ENCODE measurements around the gene AEBP2.

- TF ChIP-seq PBX2 (CRISPR knock-in tag; IDR thresholded peaks at IDR 0.05; ENCODE audit: low read depth) (no peak), PBX2 (tag; conservative IDR thresholded peaks at IDR 0.05; ENCODE audit: low read depth) (no peak), CTCF (IDR thresholded peaks at IDR 0.05 in 2 of 3, conservative IDR thresholded peaks at IDR 0.05 in 1 of 3; ENCODE audit: insufficient read depth in 2 of 3, low read depth in 1 of 3, low read length in 3 of 3) (no peak; a peak in 1 of 6 replicates), AFF1 (IDR thresholded peaks at IDR 0.05; ENCODE audit: low read depth in 1 of 2, partially characterized antibody in 2 of 2) (no peak), JUND (IDR thresholded peaks at IDR 0.05; ENCODE audit: borderline replicate concordance, low read depth, low read length) (no peak), JUND (tag; IDR thresholded peaks at IDR 0.05; ENCODE audit: borderline replicate concordance, low read depth, low read length) (no peak), ZNF583 (CRISPR knock-in tag; IDR thresholded peaks at IDR 0.05) (no peak), KDM1A (IDR thresholded peaks at IDR 0.05) (no peak)
Observed at GRCh38 chr12:19507823-19508222, 68.5 kb downstream of the AEBP2 start.

Measured in K562 (cell line).